H1 (cell line): Measurements from ENCODE around the gene PLCB4. TPM values are rescaled to one million over a fixed set of nuclear protein-coding genes. Genes with fewer than 3 reads are reported as not detected.

ENCODE experiments used
- CTCF ChIA-PET: fragments of 300-600 bp; sonication (Branson Sonifier 250); formaldehyde crosslinking; loops from one replicate; lab custom pipeline; 2021; ENCODE audit not compliant: partially characterized antibody; lab: Charles Lee
- POLR2A ChIA-PET: fragments of 300-600 bp; sonication (Branson Sonifier 250); formaldehyde crosslinking; loops from one replicate; lab custom pipeline; 2021; ENCODE audit warnings: inconsistent platforms; ENCODE audit not compliant: partially characterized antibody; lab: Charles Lee
- DNase-seq, 2 experiments: peaks; one replicate each; pipeline versions ENCODE4 v3.0.0 to v3.0.0-alpha.2; 2010 to 2022; ENCODE audit warnings: low spot score in 2 of 2, low read depth in 1 of 2, mixed read lengths in 1 of 2
- FAIRE-seq: peaks from 2 replicates; lab custom pipeline; 2011; peaks lifted over from hg19 to GRCh38; lab: Jason Lieb, UNC
- H2AFZ ChIP-seq: 2 replicates; pipeline ENCODE4 v1.8.1; 2012; ENCODE audit warnings: low read length, inconsistent platforms
- H2AK5ac ChIP-seq: 2 replicates; pipeline ENCODE4 v1.6.1; 2013; ENCODE audit warnings: low read depth, low read length
- H2BK120ac ChIP-seq: replicated peaks from 2 replicates; pipeline ENCODE3; 2013; ENCODE audit warnings: low read depth, low read length, inconsistent platforms
- H2BK12ac ChIP-seq: 2 replicates; pipeline ENCODE4 v1.6.1; 2013; ENCODE audit warnings: low read depth, low read length
- H2BK15ac ChIP-seq: 2 replicates; pipeline ENCODE4 v1.6.1; 2013; ENCODE audit warnings: low read length
- H2BK20ac ChIP-seq: 2 replicates; pipeline ENCODE4 v1.6.1; 2013; ENCODE audit warnings: low read length
- H2BK5ac ChIP-seq: 2 replicates; pipeline ENCODE4 v1.6.1; 2013; ENCODE audit warnings: low read depth, low read length
- H3K14ac ChIP-seq: 2 replicates; pipeline ENCODE4 v1.6.1; 2013; ENCODE audit warnings: inconsistent platforms; ENCODE audit not compliant: insufficient read length
- H3K18ac ChIP-seq: 2 replicates; pipeline ENCODE4 v1.6.1; 2013; ENCODE audit warnings: low read length; ENCODE audit errors: extremely low read depth
- H3K23ac ChIP-seq: 2 replicates; pipeline ENCODE4 v1.6.1; 2013; ENCODE audit warnings: inconsistent platforms; ENCODE audit not compliant: insufficient read length
- H3K23me2 ChIP-seq: 2 replicates; pipeline ENCODE4 v1.6.1; 2013; ENCODE audit warnings: low read depth, low read length
- H3K27ac ChIP-seq: 2 replicates; pipeline ENCODE4 v1.6.1; 2011; ENCODE audit warnings: low read depth, low read length, inconsistent platforms
- H3K27me3 ChIP-seq, 4 experiments: replicated peaks in 1 of 4; 1 replicate in 1 of 4; 2 replicates in 3 of 4; pipeline versions ENCODE4 v1.6.1 to v1.8.1; 2011 to 2013; ENCODE audit warnings: low read length in 3 of 4, mild to moderate bottlenecking in 3 of 4, inconsistent platforms in 2 of 4, mixed read lengths in 2 of 4, moderate library complexity in 1 of 4; ENCODE audit not compliant: control insufficient read depth in 3 of 4, insufficient read depth in 3 of 4; ENCODE audit errors: extremely low read depth in 1 of 4
- H3K36me3 ChIP-seq, 4 experiments: 2 replicates each; pipeline versions ENCODE4 v1.6.1 to v1.8.1; 2011 to 2013; ENCODE audit warnings: mild to moderate bottlenecking in 4 of 4, low read length in 3 of 4, moderate library complexity in 2 of 4, control low read depth in 1 of 4, inconsistent platforms in 1 of 4; ENCODE audit not compliant: insufficient read depth in 4 of 4, control insufficient read depth in 2 of 4
- H3K4ac ChIP-seq: replicated peaks from 2 replicates; pipeline ENCODE3; 2013; ENCODE audit warnings: low read length, low read depth, mixed read lengths, inconsistent platforms; ENCODE audit not compliant: insufficient read length
- H3K4me1 ChIP-seq, 4 experiments: replicated peaks in 1 of 4; 1 replicate in 1 of 4; 2 replicates in 3 of 4; pipeline versions ENCODE4 v1.6.1 to v1.8.1; 2011 to 2013; ENCODE audit warnings: low read length in 3 of 4, inconsistent platforms in 2 of 4, mixed read lengths in 1 of 4; ENCODE audit not compliant: insufficient read depth in 4 of 4, control insufficient read depth in 3 of 4
- H3K4me2 ChIP-seq, 2 experiments: 2 replicates each; pipeline versions ENCODE4 v1.6.1 to v1.8.1; 2011 to 2013; ENCODE audit warnings: low read depth in 2 of 2, low read length in 2 of 2, control low read depth in 1 of 2, inconsistent platforms in 1 of 2, mild to moderate bottlenecking in 1 of 2; ENCODE audit not compliant: insufficient read depth in 1 of 2
- H3K4me3 ChIP-seq, 4 experiments: fragments of 200-600, 300-600 bp in 1 of 4; sonication (generic), shearing (Covaris generic), sonication (Bioruptor Twin) in 1 of 4; 2 replicates each; pipeline versions ENCODE4 v1.5.1 to v1.8.1; 2011 to 2016; ENCODE audit warnings: low read length in 4 of 4, low read depth in 3 of 4, control low read depth in 2 of 4, inconsistent platforms in 2 of 4, mild to moderate bottlenecking in 2 of 4, mixed read lengths in 1 of 4, moderate library complexity in 1 of 4; ENCODE audit not compliant: insufficient read depth in 2 of 4; ENCODE audit errors: extremely low read depth in 1 of 4
- H3K56ac ChIP-seq: replicated peaks from 2 replicates; pipeline ENCODE3; 2013; ENCODE audit warnings: low read depth, mild to moderate bottlenecking, mixed read lengths, low read length, inconsistent platforms; ENCODE audit not compliant: insufficient read length
- H3K79me1 ChIP-seq: 2 replicates; pipeline ENCODE4 v1.6.1; 2013; ENCODE audit warnings: low read depth, low read length, control low read depth
- H3K79me2 ChIP-seq, 2 experiments: 2 replicates each; pipeline versions ENCODE4 v1.6.1 to v1.8.1; 2012 to 2013; ENCODE audit warnings: low read length in 2 of 2, mild to moderate bottlenecking in 2 of 2, inconsistent platforms in 1 of 2; ENCODE audit not compliant: insufficient read depth in 2 of 2, control insufficient read depth in 1 of 2
- H3K9ac ChIP-seq, 4 experiments: replicated peaks in 1 of 4; 1 replicate in 1 of 4; 2 replicates in 3 of 4; pipeline versions ENCODE4 v1.6.1 to v1.8.1; 2011 to 2013; ENCODE audit warnings: low read depth in 3 of 4, low read length in 3 of 4, control low read depth in 2 of 4, mild to moderate bottlenecking in 2 of 4, moderate library complexity in 2 of 4, inconsistent platforms in 1 of 4; ENCODE audit errors: extremely low read depth in 1 of 4
- H3K9me3 ChIP-seq, 2 experiments: 2 replicates each; pipeline versions ENCODE4 v1.6.1 to v1.8.1; 2012 to 2013; ENCODE audit warnings: mild to moderate bottlenecking in 2 of 2, moderate library complexity in 2 of 2, control low read depth in 1 of 2, inconsistent platforms in 1 of 2, low read depth in 1 of 2, low read length in 1 of 2, mixed read lengths in 1 of 2; ENCODE audit not compliant: insufficient read depth in 2 of 2
- H4K20me1 ChIP-seq, 2 experiments: replicated peaks in 1 of 2; 2 replicates each; pipeline versions ENCODE3 to v1.8.1; 2011 to 2013; ENCODE audit warnings: inconsistent platforms in 2 of 2, low read length in 2 of 2, mild to moderate bottlenecking in 1 of 2; ENCODE audit not compliant: insufficient read depth in 2 of 2, control insufficient read depth in 1 of 2
- H4K5ac ChIP-seq: 2 replicates; pipeline ENCODE4 v1.6.1; 2013; ENCODE audit warnings: low read length, low read depth, mixed read lengths, inconsistent platforms; ENCODE audit not compliant: insufficient read length
- H4K8ac ChIP-seq: 2 replicates; pipeline ENCODE4 v1.8.0; 2013; ENCODE audit warnings: mild to moderate bottlenecking, moderate library complexity, low read length, inconsistent platforms; ENCODE audit not compliant: insufficient read depth; ENCODE audit errors: extremely low read depth
- H4K91ac ChIP-seq: replicated peaks from 2 replicates; pipeline ENCODE3; 2013; ENCODE audit warnings: low read length, mixed read lengths, inconsistent platforms; ENCODE audit not compliant: insufficient read length
- ATF3 ChIP-seq: IDR thresholded peaks from 2 replicates; pipeline ENCODE4 v1.6.1; 2011; ENCODE audit warnings: low read depth, mild to moderate bottlenecking, low read length; ENCODE audit not compliant: insufficient read depth
- WGBS, 2 experiments: shearing (Covaris generic) in 1 of 2; methylation state at CpG; one replicate each; pipeline versions ENCODE4 v1.1.6 to v1.1.7; 2013 to 2015; ENCODE audit warnings: low lambda C conversion rate in 2 of 2, mixed read lengths in 2 of 2, inconsistent platforms in 1 of 2, low coverage in 1 of 2, missing lambda C conversion rate in 1 of 2; ENCODE audit not compliant: insufficient replicate concordance in 2 of 2, insufficient coverage in 1 of 2, insufficient read length in 1 of 2; ENCODE audit errors: extremely low coverage in 1 of 2, missing lambda C conversion rate in 1 of 2; 5-methylcytosine and 5-hydroxymethylcytosine counted together
- polyA plus RNA-seq, 7 experiments: library from polyadenylated mRNA; depleted of rRNA in 3 of 7; stranded (reverse) in 5 of 7; unstranded in 2 of 7; fragments of >200 nt in 5 of 7; fragments of 200-250 nt in 2 of 7; gene quantifications; 1 replicate in 5 of 7; 2 replicates in 1 of 7; 4 replicates in 1 of 7; pipeline versions ENCODE4 v1.2.1 to v1.2.3, GENCODE V29; 2011 to 2013; ENCODE audit warnings: missing spikeins in 2 of 7, mixed read lengths in 2 of 7
- total RNA-seq: library from RNA; stranded (reverse); fragmentation: NEBNext Ultra II Directional; extraction: Animal tissue kit (Norgen Biotek cat#: 25700); gene quantifications from 2 replicates; pipeline ENCODE4 v1.2.1, GENCODE V29; 2021

The PLCB4 gene
- total and polyA plus RNA-seq, 2 of the 8 experiments (the other 6 are each of a cell fraction or from before 2014, with no cell fraction given): 3.2 to 14.1 TPM

GRCh38 chr20:9306521-9306920 lies 237.6 kb downstream of the PLCB4 start:
- no peaks in the 10 kb centered on the region for H3K23me2 ChIP-seq
- no peak for DNase-seq
- H3K9ac ChIP-seq: no peak overlapping the region
- no peak overlapping the region for H2AK5ac ChIP-seq
- H3K27ac ChIP-seq: no peak overlapping the region
- H4K91ac ChIP-seq: no peak overlapping the region
- H3K79me1 ChIP-seq: no peaks in the 10 kb centered on the region
- ChIA-PET CTCF (interaction anchor here (0.6 to 1.5 kb wide), 5 partner anchors 12 to 1263 kb away, joined by 3 to 5 read pairs (median 3); no protein-coding TSS in a partner anchor), POLR2A (no interaction called here)
- no peak for FAIRE-seq
- H3K27me3 ChIP-seq: no peaks in the 10 kb centered on the region
- H3K14ac ChIP-seq: no peak overlapping the region
- H3K4ac ChIP-seq: no peak overlapping the region
- H3K79me2 ChIP-seq: no peaks in the 10 kb centered on the region
- no peak overlapping the region for H3K23ac ChIP-seq
- TF ChIP-seq ATF3: no peak
- WGBS, 2 experiments: 84% methylated on average over 1 of the region's 1 CpG; no CpG with 5 or more reads in 1 of the 2 experiments
- H4K5ac ChIP-seq: no peak overlapping the region
- no peak overlapping the region for H3K18ac ChIP-seq
- no peaks in the 10 kb centered on the region for H3K36me3 ChIP-seq
- no peak overlapping the region for H3K4me2 ChIP-seq
- no peak overlapping the region for H2BK120ac ChIP-seq
- H2BK5ac ChIP-seq: no peak overlapping the region
- no peaks in the 10 kb centered on the region for H3K4me1 ChIP-seq
- H4K8ac ChIP-seq: no peak overlapping the region
- no peak overlapping the region for H3K4me3 ChIP-seq
- no peak overlapping the region for H3K56ac ChIP-seq
- no peak overlapping the region for H2BK20ac ChIP-seq
- no peaks in the 10 kb centered on the region for H4K20me1 ChIP-seq
- no peak overlapping the region for H2BK15ac ChIP-seq
- no peaks in the 10 kb centered on the region for H3K9me3 ChIP-seq
- H2AFZ ChIP-seq: no peak overlapping the region
- no peak overlapping the region for H2BK12ac ChIP-seq
